Measurements from ENCODE around the gene PAPOLA.

DNA sequence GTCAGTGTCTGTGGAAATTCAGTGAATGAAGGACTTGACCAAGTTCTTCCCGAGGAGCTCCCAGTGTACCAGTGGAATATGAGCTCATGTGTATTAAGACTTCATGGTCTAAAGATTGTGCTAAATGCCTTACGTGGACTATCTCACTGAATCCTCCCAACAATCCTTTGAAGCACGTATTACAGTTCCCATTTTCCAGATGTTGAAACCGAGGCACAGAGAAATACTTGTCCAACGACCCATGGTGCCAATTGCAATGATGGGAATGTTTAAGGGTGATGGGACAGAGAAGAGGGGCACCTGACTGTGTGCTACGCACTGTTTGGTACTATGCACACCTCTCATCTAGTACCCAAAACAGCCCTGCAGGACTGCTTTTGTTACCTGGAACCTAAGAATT is 77.2 kb downstream of the PAPOLA start:
- TF ChIP-seq POLR2A (IDR thresholded peaks at IDR 0.05) (no peak), CTCF (IDR thresholded peaks at IDR 0.05) (no peak)
